Activated CD4-positive, CD25-positive, alpha-beta regulatory T cell treated with anti-CD3 and anti-CD28 coated beads, Interleukin-2, amount 50 U/mL, for 16 hours (primary cell): ENCODE measurements around the gene PPP2R3C.
"Not testable (repeated sequence)": the region's sequence is repeated elsewhere in the genome, so short reads cannot be mapped to it uniquely, and the experiment has no call there.

ENCODE experiments used
- DNase-seq: peaks from one replicate; pipeline ENCODE4 v3.0.0-alpha.2; 2020; ENCODE audit warnings: low read depth, low spot score

PPP2R3C gene

GRCh38 chr14:35052637-35053036 is 69.2 kb downstream of the PPP2R3C start:
- no peak for DNase-seq

GRCh38 chr14:35051796-35052195 is 70.0 kb downstream of the PPP2R3C start:
- DNase-seq: no peak

DNA sequence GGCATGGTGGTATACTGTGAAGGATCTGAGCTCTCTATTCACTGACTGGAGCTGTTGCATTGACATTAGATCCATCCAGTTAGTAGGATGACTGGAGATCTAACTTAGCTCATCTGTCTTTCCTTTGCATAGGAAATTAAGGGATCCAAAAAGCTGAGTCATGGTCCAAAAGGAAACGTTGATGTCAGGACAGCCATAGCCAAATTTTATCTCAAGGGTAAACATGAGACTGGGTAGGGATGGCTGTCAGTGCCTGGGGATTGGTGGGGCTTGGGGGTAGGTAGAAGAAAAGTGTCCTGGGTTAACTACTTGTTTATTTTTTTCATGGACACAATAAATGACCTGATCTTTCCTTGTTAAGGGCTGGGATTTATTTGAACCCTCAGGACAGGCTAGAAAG is 71.1 kb downstream of the PPP2R3C start:
- no peak for DNase-seq

DNA sequence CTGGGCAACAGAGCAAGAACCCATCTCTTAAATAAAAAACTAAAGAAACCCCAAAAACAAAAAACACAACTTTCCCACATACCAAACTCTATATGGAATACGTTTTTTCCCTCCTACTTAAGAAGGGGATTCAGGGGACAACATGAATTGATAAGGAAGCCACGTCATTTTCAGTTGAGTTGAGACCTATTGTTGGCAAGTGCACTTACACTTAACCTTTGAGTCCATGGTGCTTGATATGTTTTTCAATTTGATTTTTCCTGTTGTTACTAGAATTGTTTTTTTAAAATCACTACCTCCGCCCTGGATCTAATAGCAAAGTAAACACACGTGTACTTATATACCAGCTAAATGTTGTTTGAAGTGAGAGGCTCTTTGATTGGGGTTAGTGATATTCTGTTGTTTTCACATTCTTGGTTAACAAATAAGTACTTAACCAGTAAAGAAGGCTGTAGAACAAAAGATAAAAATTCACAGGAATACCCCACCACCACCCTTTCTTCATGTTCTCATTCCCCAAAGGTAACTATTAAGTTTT is 73.7 kb downstream of the PPP2R3C start:
- no peak for DNase-seq

DNA sequence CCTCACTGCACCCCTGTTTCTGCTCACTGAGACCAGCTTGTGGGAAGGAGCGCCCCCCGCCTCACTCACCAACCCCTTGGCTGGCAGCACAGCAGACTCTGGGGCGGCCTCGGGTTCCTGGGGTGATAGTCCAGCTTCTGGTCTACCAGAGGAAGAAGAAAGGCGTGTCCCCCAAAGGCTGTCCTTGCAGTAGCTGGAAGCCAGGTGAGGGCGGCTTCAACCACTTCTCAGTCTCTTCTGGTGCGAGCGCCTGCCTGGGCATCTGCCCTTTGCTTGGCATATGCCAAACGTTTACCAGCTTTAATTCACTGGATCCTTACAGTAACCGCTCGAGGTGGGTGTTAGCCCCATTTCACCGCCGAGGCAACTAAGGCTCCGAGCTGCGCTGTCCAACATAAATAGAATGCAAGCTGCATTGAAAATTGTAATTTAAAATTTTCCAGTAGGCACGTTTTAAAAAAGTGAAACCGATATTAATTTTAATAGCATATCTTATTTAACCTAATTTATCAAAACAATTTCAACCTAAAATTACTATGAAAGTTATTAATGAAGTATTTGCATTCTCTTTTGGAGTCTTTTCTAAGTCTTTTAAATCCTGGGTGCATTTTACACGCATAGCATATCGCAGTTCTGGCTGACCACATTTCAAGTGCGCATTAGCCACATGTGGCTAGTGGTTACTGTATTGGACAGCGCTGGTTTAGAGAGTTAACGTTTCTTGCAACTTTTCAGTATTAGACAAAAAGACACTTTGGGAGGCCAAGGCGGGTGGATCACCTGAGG is 74.8 kb downstream of the PPP2R3C start:
- DNase-seq: peak; percentile 1

DNA sequence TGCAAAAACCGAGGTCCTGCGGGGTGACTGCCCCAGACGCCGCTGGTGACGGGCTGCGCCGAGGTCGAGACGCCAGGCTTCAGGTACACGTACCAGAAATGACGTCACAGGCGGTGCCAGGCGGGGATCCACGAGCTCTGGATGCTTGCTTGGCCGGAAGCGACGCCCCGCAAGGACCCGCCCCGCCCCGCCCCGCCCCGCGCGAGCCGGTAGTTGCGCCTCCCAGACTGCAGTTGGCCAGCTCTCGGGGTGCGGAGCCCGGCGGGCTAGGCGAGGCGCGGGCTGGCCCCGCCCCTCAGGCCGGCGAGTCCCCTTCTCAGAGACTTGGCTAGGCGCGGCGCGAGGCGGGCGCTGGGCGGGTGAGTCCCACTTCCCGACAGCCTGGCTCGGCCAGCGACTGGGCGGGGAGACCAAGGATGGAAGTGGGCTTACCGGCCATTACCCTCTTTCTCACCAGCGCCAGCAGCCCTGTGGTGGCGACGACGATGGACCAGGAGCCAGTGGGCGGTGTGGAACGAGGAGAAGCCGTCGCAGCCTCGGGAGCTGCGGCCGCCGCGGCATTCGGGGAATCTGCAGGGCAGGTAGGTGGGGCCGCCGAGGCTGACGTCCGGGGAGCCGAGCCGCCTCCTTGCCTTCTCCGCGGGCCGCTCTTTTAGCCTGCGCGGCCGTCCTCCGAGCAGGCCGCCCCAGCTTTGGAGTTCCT is 75.6 kb downstream of the PPP2R3C start, which contains the start of gene FAM177A1:
FAM177A1 (plus strand) TSS at position 225 of the 703 bp plus-strand sequence; CDS start at position 417, 192 bp downstream.
- peak; percentile 96 for DNase-seq

DNA sequence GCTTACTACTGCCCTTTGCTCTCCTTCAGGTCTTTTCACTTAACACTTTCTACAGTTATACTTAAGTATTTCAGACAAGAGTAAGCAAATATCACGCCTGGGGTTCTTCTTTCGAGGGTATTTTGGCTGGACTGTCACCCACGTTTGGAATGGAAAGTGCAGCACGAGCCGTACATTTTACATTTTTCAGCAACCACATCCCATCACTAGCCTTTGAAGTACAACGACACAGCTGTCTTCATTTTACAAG is 76.1 kb downstream of the PPP2R3C start:
- DNase-seq: no peak

- DNase-seq: no peak
These were observed 76.6 kb downstream of the PPP2R3C start for GRCh38 chr14:35044939-35045797.

GRCh38 chr14:35043046-35043445 is 78.7 kb downstream of the PPP2R3C start:
- DNase-seq: no peak

DNA sequence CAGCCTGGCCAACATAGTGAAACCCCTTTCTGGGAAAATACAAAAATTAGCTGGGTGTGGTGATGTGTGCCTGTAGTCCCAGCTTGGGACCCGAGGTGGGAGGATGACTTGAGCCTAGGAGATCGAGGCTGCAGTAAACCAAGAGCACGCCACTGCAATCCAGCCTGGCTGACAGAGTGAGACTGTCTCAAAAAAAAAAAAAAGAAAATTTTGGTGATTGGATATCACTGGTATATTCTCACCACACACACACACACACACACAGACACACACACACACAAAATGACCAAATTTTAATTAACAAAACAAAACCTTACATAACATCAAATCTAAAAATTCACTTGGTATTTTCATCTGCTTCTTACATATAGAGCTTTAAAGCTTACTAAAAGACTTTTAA is 79.2 kb downstream of the PPP2R3C start:
- DNase-seq: no peak

DNA sequence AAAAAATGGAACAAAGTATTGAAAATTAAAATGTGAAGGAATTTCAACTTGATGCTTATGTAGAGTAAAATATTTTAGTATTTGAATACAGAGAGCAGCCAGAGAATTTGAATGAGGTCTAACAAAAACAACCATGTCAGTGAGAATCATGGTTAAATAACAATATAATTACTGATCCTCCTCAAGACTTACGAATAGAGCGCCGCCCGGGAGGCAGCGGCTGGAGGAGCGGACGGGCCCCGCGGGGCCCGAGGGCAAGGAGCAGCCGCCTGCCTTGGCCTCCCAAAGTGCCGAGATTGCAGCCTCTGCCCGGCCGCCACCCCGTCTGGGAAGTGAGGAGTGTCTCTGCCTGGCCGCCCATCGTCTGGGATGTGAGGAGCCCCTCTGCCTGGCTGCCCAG is 83.5 kb downstream of the PPP2R3C start:
- DNase-seq: not testable (repeated sequence)
